22Rv1 (cell line): Measurements from ENCODE around the gene CDHR5.

ENCODE experiments used
- H3K27ac ChIP-seq: fragments of 450-650 bp; 2 replicates; pipeline ENCODE4 v1.5.1; 2017
- CTCF ChIP-seq: fragments of 450-650 bp; IDR thresholded peaks from 2 replicates; pipeline ENCODE4 v1.5.1; 2017; ENCODE audit warnings: mild to moderate bottlenecking
- ZFX ChIP-seq: fragments of 450-650 bp; IDR thresholded peaks from 2 replicates; pipeline ENCODE4 v1.6.1; 2017; ENCODE audit warnings: antibody characterized with exemption, borderline replicate concordance

Gene CDHR5

DNA sequence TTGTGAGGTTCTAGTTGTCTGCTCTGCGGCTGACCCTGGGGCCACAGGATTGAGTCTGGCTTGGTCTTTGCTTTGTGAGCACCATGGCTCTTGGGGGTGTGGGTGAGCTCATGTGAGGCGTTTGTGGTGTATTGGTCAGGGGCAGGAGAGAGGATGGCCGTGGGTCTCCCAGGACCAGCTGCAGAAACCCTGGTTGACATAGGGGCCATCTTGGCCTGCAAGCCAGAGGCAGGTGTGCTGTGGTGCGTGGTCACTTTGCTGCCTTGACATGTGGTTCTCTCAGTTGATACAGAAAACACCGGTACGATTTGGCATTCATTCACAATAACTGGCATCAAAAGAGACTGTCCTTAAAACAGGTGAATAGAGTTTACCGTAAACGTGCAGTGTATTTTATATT is 37.2 kb downstream of the CDHR5 start:
- H3K27ac ChIP-seq: no peak overlapping the region
- no peak for TF ChIP-seq ZFX
- no peak for TF ChIP-seq CTCF

DNA sequence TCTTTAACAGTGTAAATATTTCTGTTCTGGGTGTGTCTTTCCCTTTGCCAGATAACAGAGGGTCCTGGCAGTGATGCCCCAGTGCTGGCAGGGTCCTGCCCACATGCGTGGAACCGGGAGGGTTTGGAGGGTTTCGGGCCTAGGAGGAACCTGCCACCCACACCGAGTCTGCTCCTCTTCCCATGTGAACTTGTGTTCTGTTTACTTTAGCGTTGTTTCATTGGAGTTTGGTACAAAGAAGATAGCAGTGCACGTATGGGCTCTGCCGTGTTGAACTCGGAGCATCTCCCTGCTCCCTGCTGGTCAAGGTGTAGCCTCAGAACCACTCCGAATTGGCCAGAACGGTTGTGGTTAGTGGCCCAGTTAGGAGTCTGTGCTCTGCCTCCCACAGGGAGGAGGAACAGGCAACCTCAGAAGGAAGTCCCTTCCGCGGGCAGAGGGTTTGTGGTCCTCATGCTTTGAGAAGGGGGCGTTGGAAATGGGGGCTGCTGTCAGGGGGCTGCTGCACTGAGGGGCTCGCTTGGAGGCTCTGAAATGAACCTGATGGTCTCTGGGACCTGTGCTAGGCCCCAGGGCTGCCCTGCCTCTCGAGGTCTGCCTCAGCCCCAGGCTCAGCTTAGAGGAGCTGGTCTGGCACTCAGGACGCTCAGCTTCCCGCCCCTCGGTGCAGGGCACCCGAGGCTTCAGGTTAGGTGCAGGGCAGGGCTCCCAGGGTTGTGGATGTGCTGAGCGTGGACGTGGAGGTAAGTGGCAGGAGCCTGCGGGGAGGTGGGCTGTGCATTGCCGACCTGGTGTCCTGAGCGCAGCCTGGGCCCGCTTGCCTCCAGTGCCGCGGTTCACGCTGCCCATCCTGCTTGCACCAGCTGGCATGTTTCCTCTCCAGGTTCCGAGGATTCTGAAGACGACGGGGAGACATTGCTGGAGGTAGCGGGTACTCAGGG is 38.1 kb downstream of the CDHR5 start:
- H3K27ac ChIP-seq: no peak overlapping the region
- no peak for TF ChIP-seq CTCF

DNA sequence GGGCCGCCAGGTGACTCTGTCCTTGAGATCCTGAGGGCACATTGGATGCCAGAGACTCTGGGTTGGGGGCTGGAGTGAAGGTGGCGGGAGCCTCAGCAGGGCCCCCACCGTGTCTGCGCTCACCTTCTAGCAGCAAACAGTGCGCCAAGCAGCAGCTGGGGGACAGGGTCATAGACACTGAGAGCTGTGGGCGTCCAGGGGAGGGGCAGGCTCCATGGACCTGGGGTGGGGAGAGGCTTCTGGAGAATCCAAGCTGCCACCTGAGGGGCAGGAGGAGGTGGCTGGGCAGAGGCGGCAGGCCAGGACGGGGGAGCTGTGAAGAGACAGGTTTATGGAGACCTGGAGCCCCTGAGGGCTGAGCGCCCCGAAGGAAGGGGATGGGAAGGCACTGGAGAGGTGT is 40.5 kb downstream of the CDHR5 start:
- no peak for TF ChIP-seq ZFX
- TF ChIP-seq CTCF: no peak
- H3K27ac ChIP-seq: no peak overlapping the region

- no peak overlapping the region for H3K27ac ChIP-seq
- TF ChIP-seq CTCF (no peak), ZFX (no peak)
Observed at GRCh38 chr11:581752-582151, 43.0 kb downstream of the CDHR5 start.

DNA sequence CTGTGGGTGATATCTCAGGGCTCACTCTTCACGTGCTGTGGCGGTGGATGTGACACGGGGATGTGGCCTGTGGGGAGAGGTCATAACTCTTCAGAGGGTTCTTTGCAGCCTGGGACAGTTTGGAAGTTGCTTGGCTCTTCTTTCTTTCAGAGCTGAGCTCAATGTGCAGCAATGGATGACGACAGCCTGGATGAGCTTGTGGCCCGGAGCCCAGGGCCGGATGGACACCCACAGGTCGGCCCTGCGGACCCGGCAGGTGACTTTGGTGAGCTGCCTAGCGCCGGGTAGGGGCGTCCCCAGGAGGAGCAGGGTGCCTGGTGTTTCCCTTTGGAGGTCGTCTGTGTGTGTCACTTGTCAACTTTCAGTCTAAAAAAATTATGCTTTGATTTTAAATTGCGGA is 43.4 kb downstream of the CDHR5 start:
- no peak for TF ChIP-seq ZFX
- TF ChIP-seq CTCF: no peak
- H3K27ac ChIP-seq: no peak overlapping the region

GRCh38 chr11:579830-580601 is 44.7 kb downstream of the CDHR5 start:
- no peak for TF ChIP-seq ZFX
- no peak for TF ChIP-seq CTCF
- H3K27ac ChIP-seq: no peak overlapping the region
